Osteoblast (primary cell): ENCODE data around the gene HSPBP1. TPM values are rescaled to one million over a fixed set of nuclear protein-coding genes. Genes with fewer than 3 reads are reported as not detected.

Experiments used
- DNase-seq: peaks from one replicate; pipeline ENCODE4 v3.0.0; 2011; ENCODE audit warnings: low spot score, mixed read lengths; ENCODE audit not compliant: insufficient read length; ENCODE audit errors: missing footprints
- H2AFZ ChIP-seq: 2 replicates; pipeline ENCODE4 v1.6.0; 2011; ENCODE audit warnings: mild to moderate bottlenecking, low read length
- H3K27ac ChIP-seq: 2 replicates; pipeline ENCODE4 v1.5.1; 2011; ENCODE audit warnings: mild to moderate bottlenecking, low read depth, low read length, moderate library complexity
- H3K27me3 ChIP-seq: 2 replicates; pipeline ENCODE4 v1.6.0; 2012; ENCODE audit warnings: mild to moderate bottlenecking, control low read depth, inconsistent platforms, low read length, moderate library complexity; ENCODE audit not compliant: insufficient read depth
- H3K36me3 ChIP-seq: 2 replicates; pipeline ENCODE4 v1.5.1; 2011; ENCODE audit warnings: mild to moderate bottlenecking, low read length, control low read depth, moderate library complexity; ENCODE audit not compliant: insufficient read depth
- H3K4me1 ChIP-seq: 2 replicates; pipeline ENCODE4 v1.5.1; 2011; ENCODE audit warnings: mild to moderate bottlenecking, low read length, control low read depth, moderate library complexity; ENCODE audit not compliant: insufficient read depth
- H3K4me2 ChIP-seq: 2 replicates; pipeline ENCODE4 v1.6.0; 2011; ENCODE audit warnings: mild to moderate bottlenecking, low read length; ENCODE audit not compliant: insufficient read depth
- H3K4me3 ChIP-seq: fragments of 200-600 bp; sonication (generic); 3 replicates; pipeline ENCODE4 v1.5.1; 2012; ENCODE audit warnings: mild to moderate bottlenecking, low read length, inconsistent platforms; ENCODE audit not compliant: insufficient read depth
- H3K79me2 ChIP-seq: 2 replicates; pipeline ENCODE4 v1.6.0; 2012; ENCODE audit warnings: mild to moderate bottlenecking, low read length, control low read depth, inconsistent platforms; ENCODE audit not compliant: insufficient read depth
- H3K9me3 ChIP-seq: 2 replicates; pipeline ENCODE4 v1.5.1; 2011; ENCODE audit warnings: low read depth, low read length, control low read depth
- H4K20me1 ChIP-seq: 2 replicates; pipeline ENCODE4 v1.6.0; 2012; ENCODE audit warnings: mild to moderate bottlenecking, low read length, control low read depth; ENCODE audit not compliant: insufficient read depth
- total RNA-seq: library from RNA; depleted of rRNA; stranded (reverse); fragments of >200 nt; gene quantifications from 2 replicates; pipeline ENCODE4 v1.2.3, GENCODE V29; 2012
- TF ChIP-seq, protein P1 (sequence below): IDR thresholded peaks from 2 replicates; pipeline ENCODE4 v1.5.1; 2011; ENCODE audit warnings: mild to moderate bottlenecking, low read depth, low read length, moderate library complexity; ENCODE audit errors: extremely low read depth

The HSPBP1 gene
- total RNA-seq, 1 donor = 26.4 TPM

DNA sequence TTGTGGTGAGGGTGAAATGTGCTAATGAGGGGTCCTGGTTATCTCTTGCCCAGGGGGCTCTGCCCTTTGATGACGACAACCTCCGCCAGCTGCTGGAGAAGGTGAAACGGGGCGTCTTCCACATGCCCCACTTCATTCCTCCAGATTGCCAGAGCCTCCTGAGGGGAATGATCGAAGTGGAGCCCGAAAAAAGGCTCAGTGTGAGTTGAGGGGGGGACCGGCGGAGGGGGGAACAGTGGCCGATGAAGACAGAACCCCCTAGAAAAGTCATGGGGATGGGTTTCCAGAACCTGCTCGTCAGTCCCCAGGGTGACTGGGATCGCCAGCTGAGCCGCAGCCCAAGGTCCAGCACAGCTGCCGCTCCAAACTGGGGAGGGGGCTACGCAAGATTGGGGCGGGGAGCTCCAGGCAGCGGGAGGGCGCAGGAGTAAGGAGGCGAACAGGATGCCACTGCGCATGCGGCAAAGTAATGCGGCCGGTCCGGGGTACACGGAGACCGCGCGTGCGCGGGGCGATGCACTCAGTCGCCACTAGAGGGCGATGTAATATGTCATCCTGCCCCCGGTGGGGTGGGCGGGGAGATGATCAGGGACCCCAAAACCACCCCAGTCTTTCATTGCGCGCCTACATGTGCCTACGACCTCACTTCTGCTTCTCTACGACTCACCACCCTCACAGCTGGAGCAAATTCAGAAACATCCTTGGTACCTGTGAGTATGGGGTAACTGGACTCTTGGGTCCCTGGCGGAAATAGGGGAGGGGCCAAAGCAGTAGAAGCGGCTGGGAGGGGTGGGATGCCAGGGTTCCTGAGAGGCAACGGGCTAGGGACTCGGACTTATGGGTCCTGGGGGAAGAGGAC, 21.8 kb upstream of the HSPBP1 start:
- Histone ChIP-seq H3K79me2 (no peaks in the 10 kb centered on the region), H3K4me3 (peak overlapping the region; percentile 72), H3K4me2 (peak overlapping the region; percentile 92), H3K27me3 (no peaks in the 10 kb centered on the region), H3K36me3 (peaks cover 24% of the 10 kb centered on the region), H3K27ac (peak overlapping the region; percentile 56), H4K20me1 (no peaks in the 10 kb centered on the region), H2AFZ (peak overlapping the region; percentile 97), H3K9me3 (no peaks in the 10 kb centered on the region), H3K4me1 (peaks cover 7% of the 10 kb centered on the region)
- peak; percentile 100 for DNase-seq
- TF ChIP-seq, protein P1, sequence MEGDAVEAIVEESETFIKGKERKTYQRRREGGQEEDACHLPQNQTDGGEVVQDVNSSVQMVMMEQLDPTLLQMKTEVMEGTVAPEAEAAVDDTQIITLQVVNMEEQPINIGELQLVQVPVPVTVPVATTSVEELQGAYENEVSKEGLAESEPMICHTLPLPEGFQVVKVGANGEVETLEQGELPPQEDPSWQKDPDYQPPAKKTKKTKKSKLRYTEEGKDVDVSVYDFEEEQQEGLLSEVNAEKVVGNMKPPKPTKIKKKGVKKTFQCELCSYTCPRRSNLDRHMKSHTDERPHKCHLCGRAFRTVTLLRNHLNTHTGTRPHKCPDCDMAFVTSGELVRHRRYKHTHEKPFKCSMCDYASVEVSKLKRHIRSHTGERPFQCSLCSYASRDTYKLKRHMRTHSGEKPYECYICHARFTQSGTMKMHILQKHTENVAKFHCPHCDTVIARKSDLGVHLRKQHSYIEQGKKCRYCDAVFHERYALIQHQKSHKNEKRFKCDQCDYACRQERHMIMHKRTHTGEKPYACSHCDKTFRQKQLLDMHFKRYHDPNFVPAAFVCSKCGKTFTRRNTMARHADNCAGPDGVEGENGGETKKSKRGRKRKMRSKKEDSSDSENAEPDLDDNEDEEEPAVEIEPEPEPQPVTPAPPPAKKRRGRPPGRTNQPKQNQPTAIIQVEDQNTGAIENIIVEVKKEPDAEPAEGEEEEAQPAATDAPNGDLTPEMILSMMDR = peak; percentile 87

DNA sequence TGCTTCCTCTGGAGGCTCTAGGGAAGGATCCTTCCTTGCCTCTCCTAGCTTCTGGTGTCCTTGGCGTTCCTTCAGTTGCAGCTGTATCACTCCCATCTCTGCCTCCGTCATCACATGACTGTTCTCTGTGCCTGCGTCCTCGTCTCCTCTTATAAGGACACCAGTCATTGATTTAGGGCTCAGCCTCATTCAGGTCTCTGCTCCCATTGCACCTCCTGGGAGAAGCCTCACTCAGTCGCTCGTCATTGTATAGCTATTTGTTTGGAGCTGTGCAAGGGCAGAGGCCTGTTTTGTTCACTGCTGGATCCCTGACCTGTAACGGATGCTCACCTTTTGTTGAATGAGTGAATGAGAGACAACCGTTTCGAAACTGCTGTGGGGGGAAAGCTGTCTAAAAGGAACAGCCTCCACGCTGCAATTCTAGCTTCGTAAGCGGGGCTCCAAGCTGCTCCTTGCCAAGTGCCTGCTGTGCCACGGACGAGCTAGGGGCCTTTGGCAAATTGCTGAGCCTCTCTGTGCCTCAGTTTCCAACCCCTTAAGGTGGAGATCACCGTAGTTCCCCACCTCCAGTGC, 21.1 kb upstream of the HSPBP1 start:
- H2AFZ ChIP-seq = peak overlapping the region; percentile 97

DNA sequence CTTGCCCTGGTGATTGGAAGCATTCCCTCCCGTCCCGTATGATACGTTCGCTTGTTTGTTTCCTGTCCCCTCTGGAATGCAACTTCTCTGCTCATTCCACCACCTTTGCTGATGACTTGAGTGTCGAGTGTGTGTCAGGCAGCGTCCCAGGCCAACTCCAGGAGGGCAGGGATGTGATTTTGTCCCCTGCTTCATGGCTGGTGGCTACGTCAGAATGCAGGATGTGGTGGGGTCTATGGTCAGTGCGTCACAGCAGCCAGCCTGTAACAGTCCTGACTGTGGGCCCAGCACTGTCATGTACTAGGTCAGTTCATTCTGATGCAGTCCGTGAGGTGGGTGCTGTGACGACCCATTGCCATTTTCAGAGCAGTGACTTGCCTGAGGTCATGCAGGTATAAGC, 20.1 kb upstream of the HSPBP1 start:
- Histone ChIP-seq H3K36me3 (peaks cover 12% of the 10 kb centered on the region), H3K4me1 (peaks cover 7% of the 10 kb centered on the region), H3K4me3 (no peak overlapping the region), H3K79me2 (no peaks in the 10 kb centered on the region), H4K20me1 (no peaks in the 10 kb centered on the region), H2AFZ (no peak overlapping the region), H3K27me3 (no peaks in the 10 kb centered on the region), H3K27ac (no peak overlapping the region), H3K4me2 (no peak overlapping the region), H3K9me3 (no peaks in the 10 kb centered on the region)
- DNase-seq = peak; percentile 68
- TF ChIP-seq, protein P1 = no peak

More for the DNA sequence above, 21.1 kb upstream of the HSPBP1 start:
- Histone ChIP-seq H3K4me1 (peaks cover 7% of the 10 kb centered on the region), H3K36me3 (peaks cover 20% of the 10 kb centered on the region), H3K27me3 (no peaks in the 10 kb centered on the region), H4K20me1 (no peaks in the 10 kb centered on the region), H3K27ac (no peak overlapping the region), H3K9me3 (no peaks in the 10 kb centered on the region), H3K79me2 (no peaks in the 10 kb centered on the region), H3K4me3 (peak overlapping the region; percentile 72), H3K4me2 (no peak overlapping the region)
- TF ChIP-seq, protein P1 = no peak
- peak; percentile 43 for DNase-seq

DNA sequence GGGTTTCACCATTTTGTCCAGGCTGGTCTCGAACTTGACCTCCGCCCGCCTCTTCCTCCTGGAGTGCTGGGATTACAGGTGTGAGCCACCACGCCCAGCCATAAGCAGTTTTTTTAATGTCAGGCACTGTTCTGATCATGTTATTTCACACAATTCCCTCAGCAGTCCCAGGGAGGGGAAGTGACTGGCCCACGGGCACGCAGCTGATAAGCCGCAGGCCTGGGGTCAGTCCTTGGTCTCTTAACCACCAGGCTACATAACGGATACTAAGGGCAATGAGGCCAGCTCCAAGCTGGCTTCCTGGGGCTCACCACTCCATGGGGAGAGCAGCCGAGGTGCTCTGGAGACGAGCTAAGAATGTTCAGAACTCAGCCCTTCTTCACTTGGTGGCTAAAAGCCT, 17.4 kb upstream of the HSPBP1 start:
- no peak overlapping the region for H3K4me2 ChIP-seq
- no peaks in the 10 kb centered on the region for H4K20me1 ChIP-seq
- no peak overlapping the region for H2AFZ ChIP-seq
- H3K27me3 ChIP-seq = no peaks in the 10 kb centered on the region
- no peak for DNase-seq
- H3K9me3 ChIP-seq = no peaks in the 10 kb centered on the region
- no peak overlapping the region for H3K4me3 ChIP-seq
- peaks cover 7% of the 10 kb centered on the region for H3K4me1 ChIP-seq
- TF ChIP-seq, protein P1 = no peak
- peaks cover 12% of the 10 kb centered on the region for H3K36me3 ChIP-seq
- H3K27ac ChIP-seq = no peak overlapping the region
- H3K79me2 ChIP-seq = no peaks in the 10 kb centered on the region
